HL-60 (cell line): ENCODE results near the gene GLT1D1.
A peak's percentile ranks its signal among the peaks of the same experiment; 100 is the strongest.

Experiments used
- DNase-seq, 2 experiments: peaks; one replicate each; pipeline ENCODE4 v3.0.0-alpha.2; 2010 to 2020; ENCODE audit warnings: low read depth in 1 of 2, low spot score in 1 of 2
- H3K27ac ChIP-seq: fragments of 250-450 bp; sonication (Bioruptor Pico); replicated peaks from 2 replicates; pipeline ENCODE4 v1.5.1; 2020; ENCODE audit warnings: mild to moderate bottlenecking, moderate library complexity
- H3K27me3 ChIP-seq: fragments of 250-450 bp; sonication (Bioruptor Pico); 2 replicates; pipeline ENCODE4 v1.5.1; 2021; ENCODE audit warnings: mild to moderate bottlenecking, moderate library complexity; ENCODE audit not compliant: insufficient read depth, poor library complexity, severe bottlenecking
- H3K4me3 ChIP-seq: replicated peaks from 2 replicates; pipeline ENCODE4 v1.5.1; 2011; ENCODE audit warnings: mild to moderate bottlenecking, control low read depth, low read length; ENCODE audit not compliant: insufficient read depth
- GABPA ChIP-seq: IDR thresholded peaks from 2 replicates; pipeline ENCODE4 v1.6.1; 2012; ENCODE audit warnings: low read depth
- POLR2AphosphoS5 ChIP-seq: IDR thresholded peaks from 2 replicates; pipeline ENCODE4 v1.6.1; 2012; ENCODE audit warnings: low read depth
- SPI1 ChIP-seq: IDR thresholded peaks from 2 replicates; pipeline ENCODE4 v1.6.1; 2012; ENCODE audit warnings: low read depth, mild to moderate bottlenecking, borderline replicate concordance
- TF ChIP-seq, protein P1 (sequence below): IDR thresholded peaks from one replicate; pipeline ENCODE4 v1.5.1; 2011; ENCODE audit warnings: low read length, control low read depth, inconsistent platforms; ENCODE audit not compliant: insufficient read depth
- TF ChIP-seq, protein P2 (sequence below): IDR thresholded peaks from 2 replicates; pipeline ENCODE4 v1.6.1; 2012; ENCODE audit warnings: low read depth; ENCODE audit not compliant: insufficient replicate concordance

GLT1D1 gene

DNA sequence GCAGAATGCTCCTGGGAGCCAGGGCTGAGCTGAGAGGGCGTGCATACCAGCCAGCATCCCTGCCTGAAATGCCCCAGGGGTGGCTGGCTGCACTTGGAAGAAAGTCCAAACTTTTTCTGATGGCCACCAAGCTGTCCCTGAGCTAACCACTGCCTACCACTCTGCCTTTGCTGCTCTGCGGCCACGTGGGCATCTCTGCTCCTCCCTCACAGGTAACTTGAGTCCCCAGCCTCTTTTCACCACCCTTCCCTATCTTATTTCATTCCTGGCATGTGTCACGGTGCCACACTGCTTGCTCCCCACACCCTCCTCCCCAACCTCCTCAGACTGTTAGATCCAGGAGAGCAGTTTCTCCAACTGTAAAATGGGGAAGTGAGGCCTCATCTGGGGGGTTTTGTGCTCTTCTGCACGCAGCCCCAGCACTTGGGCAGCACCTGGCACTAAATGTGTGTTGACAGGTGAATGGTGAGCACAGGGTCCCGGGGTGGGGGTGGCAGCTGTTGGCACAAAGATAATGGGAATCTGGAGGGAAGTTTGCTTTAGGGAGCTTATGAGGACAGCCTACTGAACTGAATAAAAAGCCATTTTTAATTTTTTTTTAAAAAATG is 113.0 kb downstream of the GLT1D1 start:
- H3K4me3 ChIP-seq: no peak overlapping the region
- H3K27me3 ChIP-seq: no peaks in the 10 kb centered on the region
- peak overlapping the region; percentile 32 for H3K27ac ChIP-seq
- TF ChIP-seq GABPA (no peak), SPI1 (peak; percentile 97), POLR2AphosphoS5 (no peak; the same call in 1 of the 2 replicates)
- TF ChIP-seq, protein P1, sequence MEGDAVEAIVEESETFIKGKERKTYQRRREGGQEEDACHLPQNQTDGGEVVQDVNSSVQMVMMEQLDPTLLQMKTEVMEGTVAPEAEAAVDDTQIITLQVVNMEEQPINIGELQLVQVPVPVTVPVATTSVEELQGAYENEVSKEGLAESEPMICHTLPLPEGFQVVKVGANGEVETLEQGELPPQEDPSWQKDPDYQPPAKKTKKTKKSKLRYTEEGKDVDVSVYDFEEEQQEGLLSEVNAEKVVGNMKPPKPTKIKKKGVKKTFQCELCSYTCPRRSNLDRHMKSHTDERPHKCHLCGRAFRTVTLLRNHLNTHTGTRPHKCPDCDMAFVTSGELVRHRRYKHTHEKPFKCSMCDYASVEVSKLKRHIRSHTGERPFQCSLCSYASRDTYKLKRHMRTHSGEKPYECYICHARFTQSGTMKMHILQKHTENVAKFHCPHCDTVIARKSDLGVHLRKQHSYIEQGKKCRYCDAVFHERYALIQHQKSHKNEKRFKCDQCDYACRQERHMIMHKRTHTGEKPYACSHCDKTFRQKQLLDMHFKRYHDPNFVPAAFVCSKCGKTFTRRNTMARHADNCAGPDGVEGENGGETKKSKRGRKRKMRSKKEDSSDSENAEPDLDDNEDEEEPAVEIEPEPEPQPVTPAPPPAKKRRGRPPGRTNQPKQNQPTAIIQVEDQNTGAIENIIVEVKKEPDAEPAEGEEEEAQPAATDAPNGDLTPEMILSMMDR: no peak
- peak; percentile 45 to 60 for DNase-seq

DNA sequence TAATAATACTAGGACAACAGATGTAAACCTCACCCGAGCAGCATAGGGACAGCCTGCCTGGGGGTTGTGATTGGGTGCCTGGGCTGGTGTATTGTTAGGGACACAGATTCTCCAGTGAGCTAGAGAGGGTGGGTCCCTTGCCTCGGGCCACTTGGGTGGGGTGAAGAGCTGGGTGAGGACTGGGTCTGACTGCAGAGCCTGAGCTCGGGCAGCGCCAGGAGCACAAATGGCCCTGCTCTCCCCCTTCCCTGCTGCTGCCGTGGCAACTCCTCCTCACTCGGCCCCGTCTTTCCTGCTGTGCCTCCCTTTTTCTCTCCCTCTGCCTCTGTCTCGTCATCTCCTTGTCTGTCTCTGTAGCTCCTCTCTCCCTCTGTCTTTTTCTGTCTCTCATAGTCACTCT is 115.4 kb downstream of the GLT1D1 start:
- Histone ChIP-seq H3K4me3 (no peak overlapping the region), H3K27me3 (no peaks in the 10 kb centered on the region), H3K27ac (no peak overlapping the region)
- no peak for TF ChIP-seq SPI1
- TF ChIP-seq, protein P2, sequence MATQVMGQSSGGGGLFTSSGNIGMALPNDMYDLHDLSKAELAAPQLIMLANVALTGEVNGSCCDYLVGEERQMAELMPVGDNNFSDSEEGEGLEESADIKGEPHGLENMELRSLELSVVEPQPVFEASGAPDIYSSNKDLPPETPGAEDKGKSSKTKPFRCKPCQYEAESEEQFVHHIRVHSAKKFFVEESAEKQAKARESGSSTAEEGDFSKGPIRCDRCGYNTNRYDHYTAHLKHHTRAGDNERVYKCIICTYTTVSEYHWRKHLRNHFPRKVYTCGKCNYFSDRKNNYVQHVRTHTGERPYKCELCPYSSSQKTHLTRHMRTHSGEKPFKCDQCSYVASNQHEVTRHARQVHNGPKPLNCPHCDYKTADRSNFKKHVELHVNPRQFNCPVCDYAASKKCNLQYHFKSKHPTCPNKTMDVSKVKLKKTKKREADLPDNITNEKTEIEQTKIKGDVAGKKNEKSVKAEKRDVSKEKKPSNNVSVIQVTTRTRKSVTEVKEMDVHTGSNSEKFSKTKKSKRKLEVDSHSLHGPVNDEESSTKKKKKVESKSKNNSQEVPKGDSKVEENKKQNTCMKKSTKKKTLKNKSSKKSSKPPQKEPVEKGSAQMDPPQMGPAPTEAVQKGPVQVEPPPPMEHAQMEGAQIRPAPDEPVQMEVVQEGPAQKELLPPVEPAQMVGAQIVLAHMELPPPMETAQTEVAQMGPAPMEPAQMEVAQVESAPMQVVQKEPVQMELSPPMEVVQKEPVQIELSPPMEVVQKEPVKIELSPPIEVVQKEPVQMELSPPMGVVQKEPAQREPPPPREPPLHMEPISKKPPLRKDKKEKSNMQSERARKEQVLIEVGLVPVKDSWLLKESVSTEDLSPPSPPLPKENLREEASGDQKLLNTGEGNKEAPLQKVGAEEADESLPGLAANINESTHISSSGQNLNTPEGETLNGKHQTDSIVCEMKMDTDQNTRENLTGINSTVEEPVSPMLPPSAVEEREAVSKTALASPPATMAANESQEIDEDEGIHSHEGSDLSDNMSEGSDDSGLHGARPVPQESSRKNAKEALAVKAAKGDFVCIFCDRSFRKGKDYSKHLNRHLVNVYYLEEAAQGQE: no peak
- TF ChIP-seq, protein P1: no peak
- no peak for TF ChIP-seq GABPA
- TF ChIP-seq POLR2AphosphoS5: no peak
- DNase-seq: no peak

DNA sequence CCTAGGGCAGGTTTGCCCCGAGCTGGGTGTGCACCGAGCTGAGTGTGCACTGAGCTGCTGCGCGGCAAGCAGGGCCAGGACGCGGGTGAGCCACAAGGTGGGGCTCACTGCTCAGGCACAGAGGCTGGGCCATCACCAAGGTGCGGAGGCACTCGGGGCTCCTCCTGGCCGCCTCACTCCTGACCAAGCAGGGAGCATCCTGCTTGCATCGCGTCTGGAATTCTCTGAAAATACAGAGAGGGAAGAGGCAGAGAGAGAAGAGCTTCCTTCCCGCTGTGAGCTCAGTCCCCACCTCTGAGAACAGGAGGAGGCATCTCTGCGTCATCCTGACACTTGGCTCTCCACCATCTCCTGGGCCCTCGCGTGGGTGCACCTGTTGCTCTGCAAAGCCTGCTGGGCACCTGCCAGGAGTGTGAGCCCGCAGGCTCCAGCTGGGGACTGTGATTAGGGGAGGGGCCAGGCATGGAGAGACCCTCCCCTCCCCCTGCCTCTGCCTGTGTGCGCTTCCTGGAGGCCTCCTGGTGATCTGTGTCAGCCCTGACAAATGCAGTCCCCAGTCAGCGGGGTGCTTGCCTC is 116.3 kb downstream of the GLT1D1 start:
- no peak overlapping the region for H3K27ac ChIP-seq
- no peaks in the 10 kb centered on the region for H3K27me3 ChIP-seq
- TF ChIP-seq, protein P1: peak; percentile 42
- TF ChIP-seq POLR2AphosphoS5: no peak
- H3K4me3 ChIP-seq: no peak overlapping the region
- DNase-seq: peak in 1 of 2 experiments; percentile 46

DNA sequence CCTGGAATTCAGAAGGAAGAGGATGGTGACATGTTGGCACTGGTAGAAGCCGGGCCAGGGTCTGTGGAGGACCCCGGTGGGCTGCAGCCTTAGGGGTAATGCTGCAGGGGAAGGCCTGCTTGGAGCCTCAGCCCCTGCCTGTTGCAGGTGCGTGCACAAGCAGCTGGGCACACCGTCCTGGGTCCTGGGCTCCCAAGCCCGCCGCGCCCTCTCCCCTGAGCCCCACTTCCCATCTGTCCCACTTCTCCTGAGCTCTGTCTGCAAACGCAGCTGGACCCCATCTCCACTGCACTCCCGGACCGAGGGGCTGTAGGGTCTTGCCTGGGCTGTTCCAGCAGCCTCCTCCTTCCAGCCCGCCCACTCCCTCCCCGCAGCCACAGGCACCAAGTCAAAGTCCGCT is 116.8 kb downstream of the GLT1D1 start:
- no peak overlapping the region for H3K27ac ChIP-seq
- no peak overlapping the region for H3K4me3 ChIP-seq
- TF ChIP-seq GABPA (no peak), POLR2AphosphoS5 (no peak), SPI1 (no peak)
- TF ChIP-seq, protein P1: no peak
- TF ChIP-seq, protein P2: no peak
- H3K27me3 ChIP-seq: no peaks in the 10 kb centered on the region
- DNase-seq: no peak
